ENCODE measurements around the gene SLC6A6.

Gene SLC6A6

GRCh38 chr3:14402304-14402811 lies at the start of gene SLC6A6:
Gene SLC6A6, plus strand, starts transcription at chr3:14402606. Its CDS starts 41,029 bp downstream, at chr3:14443635.
- DNase-seq: peak; percentile 96

GRCh38 chr3:14353502-14353901 lies 48.9 kb upstream of the SLC6A6 start:
- no peak for DNase-seq

- no peak for DNase-seq
These were observed 44.9 kb upstream of the SLC6A6 start for GRCh38 chr3:14357463-14357862.

GRCh38 chr3:14358426-14359211 lies 43.8 kb upstream of the SLC6A6 start:
- no peak for DNase-seq

- DNase-seq: no peak
These were observed 43.1 kb upstream of the SLC6A6 start for GRCh38 chr3:14359348-14359747.

GRCh38 chr3:14360123-14360881 lies 42.1 kb upstream of the SLC6A6 start:
- no peak for DNase-seq

- DNase-seq: no peak
These were observed 41.2 kb upstream of the SLC6A6 start for GRCh38 chr3:14361068-14361677.

GRCh38 chr3:14362890-14363289 lies 39.5 kb upstream of the SLC6A6 start:
- DNase-seq: no peak

- DNase-seq: no peak
These were observed 39.0 kb upstream of the SLC6A6 start for GRCh38 chr3:14363379-14363778.

GRCh38 chr3:14363991-14364390 lies 38.4 kb upstream of the SLC6A6 start:
- no peak for DNase-seq

GRCh38 chr3:14364580-14365292 lies 37.7 kb upstream of the SLC6A6 start:
- no peak for DNase-seq

GRCh38 chr3:14366248-14366647 lies 36.2 kb upstream of the SLC6A6 start:
- no peak for DNase-seq

- no peak for DNase-seq
These were observed 35.2 kb upstream of the SLC6A6 start for GRCh38 chr3:14366915-14367823.

GRCh38 chr3:14368146-14368545 lies 34.3 kb upstream of the SLC6A6 start:
- DNase-seq: no peak

GRCh38 chr3:14368885-14369284 lies 33.5 kb upstream of the SLC6A6 start:
- no peak for DNase-seq

GRCh38 chr3:14369675-14370669 lies 32.4 kb upstream of the SLC6A6 start:
- DNase-seq: no peak

GRCh38 chr3:14370720-14371572 lies 31.5 kb upstream of the SLC6A6 start:
- DNase-seq: no peak

GRCh38 chr3:14371573-14372474 lies 30.6 kb upstream of the SLC6A6 start:
- DNase-seq: peak; percentile 71
